Measurements from ENCODE around the gene F12. TPM values are rescaled to one million over a fixed set of nuclear protein-coding genes. Genes with fewer than 3 reads are reported as not detected.

Gene F12
- total RNA-seq, 1 experiment from 2014 or later: 13.4 TPM

DNA sequence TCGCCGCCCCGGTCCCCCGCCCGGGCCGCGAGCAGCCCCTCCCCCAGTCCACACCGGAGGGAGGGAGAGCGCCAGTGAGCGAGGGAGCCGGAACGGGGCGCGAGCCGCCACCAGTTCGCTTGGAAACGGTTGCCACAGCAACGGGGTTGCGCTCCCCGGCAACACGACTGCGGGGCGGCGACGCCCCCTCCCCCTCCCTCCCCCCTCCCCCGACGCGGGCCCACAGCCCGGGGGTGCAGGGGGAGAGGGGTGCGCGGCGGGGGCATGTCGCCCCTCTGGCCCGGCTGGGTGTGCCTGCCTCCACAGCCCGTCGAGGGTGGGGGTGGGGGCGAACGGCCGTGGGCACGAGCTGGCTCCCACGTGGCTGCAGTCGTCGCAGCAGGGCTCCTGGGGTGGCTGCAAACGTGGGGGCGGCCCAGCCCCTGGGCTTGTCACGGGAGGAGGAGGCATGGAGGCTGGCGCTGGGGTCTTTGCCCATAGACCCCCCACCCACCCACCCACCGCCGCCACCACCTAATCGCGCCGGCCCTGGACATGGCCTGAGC lies 37.8 kb upstream of the F12 start:
- ATAC-seq (peak; percentile 43), DNase-seq (ENCODE audit: low read depth, low spot score) (no peak)
- intact Hi-C loops (cut with micrococcal nuclease; ENCODE audit: unreplicated experiment) (no loop called here), in situ Hi-C loops (cut with HindIII; ENCODE audit: low pct_unique_long_range_greater_than_20kb, low sequenced_read_pairs) (no loop called here)
- peak overlapping the region; percentile 83 for H3K27ac ChIP-seq (ENCODE audit: low read length)
- ChIA-PET POLR2A (interaction anchor here (0.7 to 1.2 kb wide), 3 partner anchors 18 to 25 kb away, joined by 4 to 8 read pairs (median 6); partner anchors contain the start of gene GRK6), CTCF (interaction anchor here (0.7 to 1.0 kb wide), 2 partner anchors 77 to 78 kb away, joined by 3 read pairs; no protein-coding TSS in a partner anchor)
- BruUV-seq (replicated peaks): no TSS peak
- TF ChIP-seq, protein P1, sequence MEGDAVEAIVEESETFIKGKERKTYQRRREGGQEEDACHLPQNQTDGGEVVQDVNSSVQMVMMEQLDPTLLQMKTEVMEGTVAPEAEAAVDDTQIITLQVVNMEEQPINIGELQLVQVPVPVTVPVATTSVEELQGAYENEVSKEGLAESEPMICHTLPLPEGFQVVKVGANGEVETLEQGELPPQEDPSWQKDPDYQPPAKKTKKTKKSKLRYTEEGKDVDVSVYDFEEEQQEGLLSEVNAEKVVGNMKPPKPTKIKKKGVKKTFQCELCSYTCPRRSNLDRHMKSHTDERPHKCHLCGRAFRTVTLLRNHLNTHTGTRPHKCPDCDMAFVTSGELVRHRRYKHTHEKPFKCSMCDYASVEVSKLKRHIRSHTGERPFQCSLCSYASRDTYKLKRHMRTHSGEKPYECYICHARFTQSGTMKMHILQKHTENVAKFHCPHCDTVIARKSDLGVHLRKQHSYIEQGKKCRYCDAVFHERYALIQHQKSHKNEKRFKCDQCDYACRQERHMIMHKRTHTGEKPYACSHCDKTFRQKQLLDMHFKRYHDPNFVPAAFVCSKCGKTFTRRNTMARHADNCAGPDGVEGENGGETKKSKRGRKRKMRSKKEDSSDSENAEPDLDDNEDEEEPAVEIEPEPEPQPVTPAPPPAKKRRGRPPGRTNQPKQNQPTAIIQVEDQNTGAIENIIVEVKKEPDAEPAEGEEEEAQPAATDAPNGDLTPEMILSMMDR (IDR thresholded peaks at IDR 0.05): no peak
- TF ChIP-seq TCF7L2 (IDR thresholded peaks at IDR 0.05; ENCODE audit: low read depth, low read length) (no peak), POLR2AphosphoS5 (IDR thresholded peaks at IDR 0.05; ENCODE audit: low read depth, low read length) (no peak), SIN3A (IDR thresholded peaks at IDR 0.05; ENCODE audit: borderline replicate concordance, insufficient read depth, low read depth, low read length) (no peak)
- TF ChIP-seq, protein P2, sequence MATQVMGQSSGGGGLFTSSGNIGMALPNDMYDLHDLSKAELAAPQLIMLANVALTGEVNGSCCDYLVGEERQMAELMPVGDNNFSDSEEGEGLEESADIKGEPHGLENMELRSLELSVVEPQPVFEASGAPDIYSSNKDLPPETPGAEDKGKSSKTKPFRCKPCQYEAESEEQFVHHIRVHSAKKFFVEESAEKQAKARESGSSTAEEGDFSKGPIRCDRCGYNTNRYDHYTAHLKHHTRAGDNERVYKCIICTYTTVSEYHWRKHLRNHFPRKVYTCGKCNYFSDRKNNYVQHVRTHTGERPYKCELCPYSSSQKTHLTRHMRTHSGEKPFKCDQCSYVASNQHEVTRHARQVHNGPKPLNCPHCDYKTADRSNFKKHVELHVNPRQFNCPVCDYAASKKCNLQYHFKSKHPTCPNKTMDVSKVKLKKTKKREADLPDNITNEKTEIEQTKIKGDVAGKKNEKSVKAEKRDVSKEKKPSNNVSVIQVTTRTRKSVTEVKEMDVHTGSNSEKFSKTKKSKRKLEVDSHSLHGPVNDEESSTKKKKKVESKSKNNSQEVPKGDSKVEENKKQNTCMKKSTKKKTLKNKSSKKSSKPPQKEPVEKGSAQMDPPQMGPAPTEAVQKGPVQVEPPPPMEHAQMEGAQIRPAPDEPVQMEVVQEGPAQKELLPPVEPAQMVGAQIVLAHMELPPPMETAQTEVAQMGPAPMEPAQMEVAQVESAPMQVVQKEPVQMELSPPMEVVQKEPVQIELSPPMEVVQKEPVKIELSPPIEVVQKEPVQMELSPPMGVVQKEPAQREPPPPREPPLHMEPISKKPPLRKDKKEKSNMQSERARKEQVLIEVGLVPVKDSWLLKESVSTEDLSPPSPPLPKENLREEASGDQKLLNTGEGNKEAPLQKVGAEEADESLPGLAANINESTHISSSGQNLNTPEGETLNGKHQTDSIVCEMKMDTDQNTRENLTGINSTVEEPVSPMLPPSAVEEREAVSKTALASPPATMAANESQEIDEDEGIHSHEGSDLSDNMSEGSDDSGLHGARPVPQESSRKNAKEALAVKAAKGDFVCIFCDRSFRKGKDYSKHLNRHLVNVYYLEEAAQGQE (IDR thresholded peaks at IDR 0.05; ENCODE audit: insufficient read depth in 1 of 2, low read depth in 2 of 2, low read length in 1 of 2): no peak
- H3K27me3 ChIP-seq (ENCODE audit: control insufficient read depth, insufficient read depth, low read length): no peaks in the 10 kb centered on the region
- no peaks in the 10 kb centered on the region; the same call in 1 of the 2 replicates for H3K36me3 ChIP-seq (ENCODE audit: control insufficient read depth, insufficient read depth, low read length)
- H3K4me3 ChIP-seq (ENCODE audit: low read depth in 2 of 2, low read length in 2 of 2): peak overlapping the region; percentile 54 to 70
- H3K4me1 ChIP-seq (ENCODE audit: control insufficient read depth, insufficient read depth, low read length): peaks cover 55% of the 10 kb centered on the region
- no peaks in the 10 kb centered on the region for H3K9me3 ChIP-seq (ENCODE audit: control insufficient read depth, insufficient read depth, low read depth, low read length)

DNA sequence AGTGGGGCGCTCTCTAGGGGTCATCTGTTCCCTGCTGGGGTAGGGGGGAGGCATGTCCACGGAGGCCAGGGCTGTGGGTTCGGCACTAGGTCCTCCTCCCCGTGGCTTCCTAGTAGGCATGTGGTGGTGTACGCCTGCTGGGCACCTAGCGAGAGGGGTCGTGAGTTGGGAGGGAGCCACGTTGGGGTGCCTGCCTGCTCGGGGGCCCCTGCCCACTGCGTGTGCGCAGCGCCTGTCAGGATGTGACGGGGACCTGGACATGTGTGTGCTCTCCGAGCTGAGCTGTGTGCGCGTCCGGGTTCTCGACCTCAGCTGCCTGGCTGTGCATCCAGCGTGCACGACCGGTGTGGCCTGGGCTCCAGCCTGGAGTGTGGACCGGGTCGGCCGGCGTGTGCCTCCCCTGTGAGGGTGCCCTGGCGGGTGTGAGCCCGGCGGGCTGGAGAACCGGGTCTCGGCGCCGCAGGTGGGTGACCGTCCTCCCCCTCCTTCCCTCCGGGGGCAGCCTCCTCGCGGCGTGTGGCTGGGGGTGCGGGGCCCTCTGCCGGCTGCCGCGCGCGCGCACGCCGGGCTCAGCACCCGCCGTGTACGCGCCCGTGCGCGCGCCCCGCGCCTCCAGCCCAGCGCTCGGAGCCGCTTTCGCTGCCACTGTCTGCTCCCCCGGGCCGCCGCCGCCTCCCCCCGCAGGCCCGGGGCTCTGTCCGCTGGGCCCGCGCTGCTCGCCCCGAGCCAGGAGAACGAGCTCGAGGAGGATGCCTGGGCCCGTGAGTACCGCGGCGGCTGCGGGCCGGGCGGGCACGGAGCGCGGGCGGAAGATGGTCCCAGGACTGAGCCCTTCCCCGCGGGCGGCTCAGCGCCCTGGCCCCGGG lies 37.1 kb upstream of the F12 start, which contains the start of gene PRR7:
Gene PRR7, plus strand, starts transcription at position 615 of the 866 bp plus-strand sequence. CDS start 8,254 bp downstream, outside the sequence.
- POLR2A ChIA-PET: interaction anchor here (0.6 to 0.7 kb wide), 3 partner anchors 25 to 162 kb away, joined by 4 read pairs; no protein-coding TSS in a partner anchor
- DNase-seq (ENCODE audit: low read depth, low spot score): no peak
- H3K4me3 ChIP-seq (ENCODE audit: low read depth in 2 of 2, low read length in 2 of 2): peak within 1 kb of the TSS; percentile 54 to 70
- intact Hi-C loops (cut with micrococcal nuclease; ENCODE audit: unreplicated experiment) (no loop called here), in situ Hi-C loops (cut with HindIII; ENCODE audit: low pct_unique_long_range_greater_than_20kb, low sequenced_read_pairs) (no loop called here)
- no peaks in the 10 kb centered on the region for H3K9me3 ChIP-seq (ENCODE audit: control insufficient read depth, insufficient read depth, low read depth, low read length)
- H3K36me3 ChIP-seq (ENCODE audit: control insufficient read depth, insufficient read depth, low read length): no peaks in the 10 kb centered on the region; the same call in 1 of the 2 replicates
- CTCF ChIA-PET: interaction anchor here (0.7 kb wide), 1 partner anchor 76 kb away, joined by 3 read pairs; no protein-coding TSS in a partner anchor
- peak within 1 kb of the TSS; percentile 84 for H3K27ac ChIP-seq (ENCODE audit: low read length)
- no TSS peak for BruUV-seq (replicated peaks)
- H3K4me1 ChIP-seq (ENCODE audit: control insufficient read depth, insufficient read depth, low read length): peaks cover 51% of the 10 kb centered on the region
- H3K27me3 ChIP-seq (ENCODE audit: control insufficient read depth, insufficient read depth, low read length): no peaks in the 10 kb centered on the region
- ATAC-seq: peak; percentile 74
- TF ChIP-seq, protein P2 (IDR thresholded peaks at IDR 0.05; ENCODE audit: insufficient read depth in 1 of 2, low read depth in 2 of 2, low read length in 1 of 2): no peak; a peak in 1 of 4 replicates
- peak; percentile 52 for TF ChIP-seq POLR2AphosphoS5 (IDR thresholded peaks at IDR 0.05; ENCODE audit: low read depth, low read length)
- TF ChIP-seq, protein P1 (IDR thresholded peaks at IDR 0.05): no peak
- no peak for TF ChIP-seq TCF7L2 (IDR thresholded peaks at IDR 0.05; ENCODE audit: low read depth, low read length)
- TF ChIP-seq SIN3A (IDR thresholded peaks at IDR 0.05; ENCODE audit: borderline replicate concordance, insufficient read depth, low read depth, low read length): 0 out of 2 replicates have a peak, but pooled peaks have one; percentile 22

Measured in Panc1 (cell line).